ENCODE data around the gene BICC1.

Gene BICC1

GRCh38 chr10:58531084-58531695 lies 18.5 kb downstream of the BICC1 start:
- H3K4me3 ChIP-seq (ENCODE audit: low read length) = no peak overlapping the region
- peak; percentile 72 for DNase-seq (ENCODE audit: low read depth)
- peak; percentile 88 for TF ChIP-seq CTCF (conservative IDR thresholded peaks at IDR 0.05; ENCODE audit: low read length)

DNA sequence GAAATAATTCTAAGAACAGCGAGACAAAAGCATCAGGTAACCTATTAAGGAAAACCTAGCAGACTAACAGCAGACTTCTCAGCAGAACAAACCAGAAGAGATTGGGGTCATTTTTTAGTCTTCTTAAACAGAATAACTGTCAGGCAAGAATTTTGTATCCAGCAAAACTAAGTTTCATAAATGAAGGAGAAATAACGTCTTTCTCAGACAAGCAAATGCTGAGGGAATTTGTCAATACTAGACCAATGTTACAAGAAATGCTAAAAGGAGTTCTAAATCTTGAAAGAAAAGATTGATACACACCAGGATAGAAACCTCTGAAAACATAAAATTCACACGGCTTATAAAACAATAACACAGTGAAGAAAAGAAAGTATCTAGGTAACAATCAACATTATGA lies 22.6 kb downstream of the BICC1 start:
- TF ChIP-seq CTCF (conservative IDR thresholded peaks at IDR 0.05; ENCODE audit: low read length) = no peak
- DNase-seq (ENCODE audit: low read depth) = no peak
- no peak overlapping the region for H3K4me3 ChIP-seq (ENCODE audit: low read length)

DNA sequence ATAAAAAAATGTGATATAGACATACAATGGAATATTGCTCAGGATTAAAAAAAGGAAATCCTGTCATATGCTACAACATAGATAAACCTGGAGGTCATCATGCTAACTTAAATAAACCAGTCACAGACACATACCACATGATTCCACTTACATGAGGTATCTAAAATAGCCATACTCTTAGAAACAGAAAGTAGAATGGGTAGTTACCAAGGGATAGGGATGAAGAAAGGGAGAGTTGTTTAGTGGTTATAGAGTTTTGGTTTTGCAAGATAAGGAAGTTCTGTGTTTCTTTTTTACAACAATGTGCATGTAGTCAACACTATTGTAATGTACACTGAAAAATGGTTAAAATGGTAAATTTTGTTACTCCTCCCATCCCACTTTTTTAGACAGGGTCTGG lies 30.5 kb downstream of the BICC1 start:
- H3K4me3 ChIP-seq (ENCODE audit: low read length) = no peak overlapping the region
- no peak for TF ChIP-seq CTCF (conservative IDR thresholded peaks at IDR 0.05; ENCODE audit: low read length)
- no peak for DNase-seq (ENCODE audit: low read depth)

GRCh38 chr10:58544135-58544534 lies 31.5 kb downstream of the BICC1 start:
- H3K4me3 ChIP-seq (ENCODE audit: low read length) = no peak overlapping the region
- no peak for TF ChIP-seq CTCF (conservative IDR thresholded peaks at IDR 0.05; ENCODE audit: low read length)
- DNase-seq (ENCODE audit: low read depth) = no peak

DNA sequence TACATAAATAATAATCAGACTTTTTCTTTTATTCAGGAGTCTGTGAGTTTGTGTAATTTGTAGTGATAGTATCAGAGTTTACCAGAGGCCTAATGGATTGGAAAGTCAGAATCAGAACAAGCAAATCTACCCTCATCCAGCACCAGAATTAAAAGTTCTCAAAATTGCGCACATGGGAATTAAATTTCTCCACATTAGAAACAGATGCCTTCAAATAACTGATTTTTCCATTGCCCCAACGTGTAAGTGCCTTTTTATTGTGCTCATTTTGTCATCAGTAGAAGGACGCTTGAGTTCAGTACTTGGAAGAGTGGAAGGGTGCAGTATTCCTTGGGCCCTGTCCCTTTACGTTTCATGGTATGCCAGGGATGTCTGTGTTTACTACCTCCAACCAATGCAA lies 32.8 kb downstream of the BICC1 start:
- H3K4me3 ChIP-seq (ENCODE audit: low read length) = no peak overlapping the region
- no peak for DNase-seq (ENCODE audit: low read depth)
- TF ChIP-seq CTCF (conservative IDR thresholded peaks at IDR 0.05; ENCODE audit: low read length) = no peak

- H3K4me3 ChIP-seq (ENCODE audit: low read length) = no peak overlapping the region
- peak; percentile 27 for DNase-seq (ENCODE audit: low read depth)
- TF ChIP-seq CTCF (conservative IDR thresholded peaks at IDR 0.05; ENCODE audit: low read length) = no peak; the same call in 1 of the 2 replicates
Measured at GRCh38 chr10:58546137-58546536, 33.5 kb downstream of the BICC1 start.

GRCh38 chr10:58546722-58547445 lies 34.2 kb downstream of the BICC1 start:
- peak; percentile 14 for DNase-seq (ENCODE audit: low read depth)
- TF ChIP-seq CTCF (conservative IDR thresholded peaks at IDR 0.05; ENCODE audit: low read length) = no peak
- H3K4me3 ChIP-seq (ENCODE audit: low read length) = no peak overlapping the region

All from AG10803 (cell line).